Neuronal stem cell (in vitro differentiated cells): Measurements from ENCODE around the gene CALHM2.

ENCODE experiments used
- DNase-seq: peaks from one replicate; pipeline ENCODE4 v3.0.0-alpha.2; 2013; ENCODE audit warnings: low spot score
- H2AFZ ChIP-seq: one replicate; pipeline ENCODE4 v1.6.1; 2013; ENCODE audit warnings: mild to moderate bottlenecking, low read length, inconsistent platforms
- H2AK5ac ChIP-seq: 2 replicates; pipeline ENCODE4 v1.6.1; 2013; ENCODE audit warnings: low read depth, mild to moderate bottlenecking, inconsistent platforms, low read length, moderate library complexity, mixed read lengths
- H2BK120ac ChIP-seq: 2 replicates; pipeline ENCODE4 v1.6.1; 2013; ENCODE audit warnings: low read depth, mild to moderate bottlenecking, inconsistent platforms, low read length, moderate library complexity, mixed read lengths
- H2BK12ac ChIP-seq: one replicate; pipeline ENCODE4 v1.6.1; 2013; ENCODE audit warnings: low read length, inconsistent platforms
- H2BK15ac ChIP-seq: 2 replicates; pipeline ENCODE4 v1.6.1; 2013; ENCODE audit warnings: mild to moderate bottlenecking, low read length, inconsistent platforms, mixed read lengths
- H2BK5ac ChIP-seq: one replicate; pipeline ENCODE4 v1.6.1; 2013; ENCODE audit warnings: inconsistent platforms, mild to moderate bottlenecking, low read length, moderate library complexity
- H3K14ac ChIP-seq: one replicate; pipeline ENCODE4 v1.6.1; 2013; ENCODE audit warnings: low read length, inconsistent platforms
- H3K18ac ChIP-seq: 2 replicates; pipeline ENCODE4 v1.6.1; 2013; ENCODE audit warnings: low read length, inconsistent platforms
- H3K23ac ChIP-seq: 2 replicates; pipeline ENCODE4 v1.6.1; 2013; ENCODE audit warnings: low read depth, mild to moderate bottlenecking, mixed read lengths, low read length, inconsistent platforms; ENCODE audit not compliant: poor library complexity
- H3K27ac ChIP-seq: replicated peaks from 3 replicates; pipeline ENCODE4 v1.5.1; 2013; ENCODE audit warnings: low read length, inconsistent platforms
- H3K27me3 ChIP-seq, 3 experiments: 2 replicates each; pipeline ENCODE4 v1.6.1; 2013; ENCODE audit warnings: low read length in 3 of 3, mild to moderate bottlenecking in 2 of 3, inconsistent platforms in 1 of 3, low read depth in 1 of 3, mixed read lengths in 1 of 3, moderate library complexity in 1 of 3; ENCODE audit not compliant: control insufficient read depth in 3 of 3, insufficient read depth in 3 of 3
- H3K36me3 ChIP-seq, 2 donors: replicated peaks in 1 of 2; 2 replicates each; pipeline ENCODE4 v1.6.1; 2013; ENCODE audit warnings: low read length in 2 of 2; ENCODE audit not compliant: control insufficient read depth in 2 of 2, insufficient read depth in 2 of 2
- H3K4ac ChIP-seq: 2 replicates; pipeline ENCODE4 v1.6.1; 2013; ENCODE audit warnings: inconsistent platforms, mild to moderate bottlenecking, low read length, moderate library complexity
- H3K4me1 ChIP-seq, 2 donors: 1 replicate in 1 of 2; 2 replicates in 1 of 2; pipeline ENCODE4 v1.6.1; 2013; ENCODE audit warnings: low read length in 2 of 2, low read depth in 1 of 2; ENCODE audit not compliant: control insufficient read depth in 2 of 2, insufficient read depth in 1 of 2
- H3K4me2 ChIP-seq: one replicate; pipeline ENCODE4 v1.6.1; 2013; ENCODE audit warnings: mild to moderate bottlenecking, low read length, inconsistent platforms; ENCODE audit not compliant: insufficient read depth, poor library complexity, severe bottlenecking
- H3K4me3 ChIP-seq, 2 donors: 2 replicates each; pipeline ENCODE4 v1.5.1; 2013; ENCODE audit warnings: low read length in 2 of 2, mild to moderate bottlenecking in 2 of 2, inconsistent platforms in 1 of 2, moderate library complexity in 1 of 2
- H3K79me1 ChIP-seq: one replicate; pipeline ENCODE4 v1.6.1; 2013; ENCODE audit warnings: low read depth, mild to moderate bottlenecking, inconsistent platforms, low read length, moderate library complexity
- H3K9ac ChIP-seq: one replicate; pipeline ENCODE4 v1.6.1; 2013; ENCODE audit warnings: mild to moderate bottlenecking, low read depth, low read length, inconsistent platforms; ENCODE audit not compliant: poor library complexity
- H3K9me3 ChIP-seq, 2 donors: replicated peaks in 1 of 2; 2 replicates each; pipeline versions ENCODE3 to v1.6.1; 2013; ENCODE audit warnings: low read length in 2 of 2, mild to moderate bottlenecking in 2 of 2, inconsistent platforms in 1 of 2, low read depth in 1 of 2, mixed read lengths in 1 of 2, moderate library complexity in 1 of 2; ENCODE audit not compliant: control insufficient read depth in 2 of 2, insufficient read depth in 1 of 2
- H4K8ac ChIP-seq: one replicate; pipeline ENCODE4 v1.6.1; 2013; ENCODE audit warnings: low read depth, mild to moderate bottlenecking, inconsistent platforms, low read length, moderate library complexity
- H4K91ac ChIP-seq: one replicate; pipeline ENCODE4 v1.6.1; 2013; ENCODE audit warnings: low read length, low read depth, mild to moderate bottlenecking, inconsistent platforms; ENCODE audit not compliant: poor library complexity
- WGBS, 2 donors: extraction: QIAGEN DNeasy Blood & Tissue Kit; methylation state at CpG; one replicate each; pipeline ENCODE4 v1.1.7; 2013; ENCODE audit warnings: missing lambda C conversion rate in 2 of 2, mixed read lengths in 1 of 2; ENCODE audit not compliant: insufficient read length in 2 of 2, insufficient replicate concordance in 1 of 2; ENCODE audit errors: extremely low coverage in 2 of 2; 5-methylcytosine and 5-hydroxymethylcytosine counted together

CALHM2 gene

GRCh38 chr10:103455235-103455634, 3.1 kb upstream of the CALHM2 start:
- no peak overlapping the region for H3K18ac ChIP-seq
- H3K23ac ChIP-seq = peak overlapping the region; percentile 40
- no peaks in the 10 kb centered on the region for H3K79me1 ChIP-seq
- no peak overlapping the region for H2BK12ac ChIP-seq
- H3K4me1 ChIP-seq = peaks cover 9 to 26% of the 10 kb centered on the region in 2 donors
- no peak overlapping the region for H2BK120ac ChIP-seq
- no peak overlapping the region for H3K27ac ChIP-seq
- peaks cover 0 to 3% (median 0%) of the 10 kb centered on the region in 3 experiments for H3K27me3 ChIP-seq
- H3K4me3 ChIP-seq = no peak overlapping the region
- H3K9me3 ChIP-seq = no peaks in the 10 kb centered on the region
- no peak overlapping the region for H3K4me2 ChIP-seq
- no peak overlapping the region for H4K8ac ChIP-seq
- DNase-seq = no peak
- no peak overlapping the region for H2BK5ac ChIP-seq
- peaks cover 0 to under 1% of the 10 kb centered on the region in 2 donors for H3K36me3 ChIP-seq
- no peak overlapping the region for H3K9ac ChIP-seq
- no peak overlapping the region for H2AFZ ChIP-seq
- H3K14ac ChIP-seq = no peak overlapping the region
- no CpG with 5 or more reads among the region's 25 CpGs for WGBS, 2 donors
- H2BK15ac ChIP-seq = no peak overlapping the region
- no peak overlapping the region for H4K91ac ChIP-seq
- H3K4ac ChIP-seq = no peak overlapping the region
- peak overlapping the region; percentile 65 for H2AK5ac ChIP-seq

DNA sequence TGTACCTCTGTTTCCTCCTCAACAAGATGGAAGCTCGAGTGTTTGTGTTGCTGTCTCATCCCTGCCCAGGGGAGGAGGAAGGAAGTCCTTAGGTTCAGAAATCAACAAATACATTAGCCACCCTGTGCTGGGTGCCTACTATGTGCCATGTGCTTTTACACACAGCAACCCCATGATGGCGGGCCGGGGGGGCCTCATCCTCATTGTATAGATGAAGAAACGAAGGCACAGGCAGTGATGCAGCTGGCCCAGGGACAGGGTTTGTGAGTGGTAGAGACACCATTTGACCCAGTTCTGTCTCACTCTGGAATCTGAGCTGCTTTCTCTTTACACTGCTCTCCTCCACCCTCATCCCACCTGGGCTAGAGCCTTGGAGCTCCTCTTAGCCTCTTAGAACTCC, 1.9 kb upstream of the CALHM2 start:
- no peak overlapping the region for H3K18ac ChIP-seq
- no CpG with 5 or more reads among the region's 4 CpGs for WGBS, 2 donors
- H2AFZ ChIP-seq = no peak overlapping the region
- no peak overlapping the region for H3K27ac ChIP-seq
- peaks cover under 1 to 21% of the 10 kb centered on the region in 2 donors for H3K4me1 ChIP-seq
- no peaks in the 10 kb centered on the region for H3K9me3 ChIP-seq
- H2BK5ac ChIP-seq = no peak overlapping the region
- no peak for DNase-seq
- H3K23ac ChIP-seq = no peak overlapping the region
- H4K8ac ChIP-seq = no peak overlapping the region
- H3K4ac ChIP-seq = no peak overlapping the region
- no peak overlapping the region for H2AK5ac ChIP-seq
- no peak overlapping the region for H3K9ac ChIP-seq
- H3K4me3 ChIP-seq = no peak overlapping the region
- no peak overlapping the region for H2BK120ac ChIP-seq
- no peak overlapping the region for H4K91ac ChIP-seq
- no peak overlapping the region for H3K4me2 ChIP-seq
- peaks cover 6 to 13% of the 10 kb centered on the region in 2 donors for H3K36me3 ChIP-seq
- no peaks in the 10 kb centered on the region for H3K79me1 ChIP-seq
- no peak overlapping the region for H2BK15ac ChIP-seq
- H3K14ac ChIP-seq = no peak overlapping the region
- H3K27me3 ChIP-seq = peaks cover 0 to 3% (median 0%) of the 10 kb centered on the region in 3 experiments
- H2BK12ac ChIP-seq = no peak overlapping the region

DNA sequence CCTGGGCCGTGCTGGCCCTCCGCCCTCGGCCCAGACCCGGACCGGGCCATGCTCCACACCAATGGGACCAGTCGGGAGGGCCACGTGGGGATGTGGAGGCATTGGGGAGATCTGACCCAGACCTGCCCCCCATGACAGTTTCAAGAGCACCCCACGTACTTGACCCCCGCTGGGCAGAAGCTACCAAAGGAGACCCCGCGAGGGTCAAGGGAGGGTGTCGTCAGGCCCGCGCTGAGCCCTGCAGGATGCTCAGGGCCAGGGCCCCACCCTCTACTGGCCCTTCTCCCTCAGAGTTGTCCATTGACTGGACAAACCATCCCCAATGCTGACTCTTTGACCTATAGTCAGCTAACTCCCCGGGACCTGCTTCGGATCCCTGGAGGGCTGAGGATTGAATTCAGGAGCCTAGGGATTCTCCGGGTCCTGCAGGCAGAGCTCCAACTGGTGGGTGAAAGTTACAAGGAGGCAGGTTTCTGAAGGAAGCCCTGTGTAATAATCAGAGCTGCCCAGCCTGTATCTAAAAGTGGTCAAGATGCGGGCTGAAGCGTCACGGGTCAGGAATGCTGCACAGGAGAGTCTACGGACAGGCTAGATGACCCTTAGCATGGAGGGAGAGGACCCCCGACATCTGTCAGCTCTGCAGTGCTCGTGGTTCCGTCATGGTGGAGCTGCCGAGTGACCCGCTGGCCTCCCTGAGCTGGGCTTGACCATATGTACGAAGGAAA, 498 bp upstream of the CALHM2 start:
- no peak for DNase-seq

DNA sequence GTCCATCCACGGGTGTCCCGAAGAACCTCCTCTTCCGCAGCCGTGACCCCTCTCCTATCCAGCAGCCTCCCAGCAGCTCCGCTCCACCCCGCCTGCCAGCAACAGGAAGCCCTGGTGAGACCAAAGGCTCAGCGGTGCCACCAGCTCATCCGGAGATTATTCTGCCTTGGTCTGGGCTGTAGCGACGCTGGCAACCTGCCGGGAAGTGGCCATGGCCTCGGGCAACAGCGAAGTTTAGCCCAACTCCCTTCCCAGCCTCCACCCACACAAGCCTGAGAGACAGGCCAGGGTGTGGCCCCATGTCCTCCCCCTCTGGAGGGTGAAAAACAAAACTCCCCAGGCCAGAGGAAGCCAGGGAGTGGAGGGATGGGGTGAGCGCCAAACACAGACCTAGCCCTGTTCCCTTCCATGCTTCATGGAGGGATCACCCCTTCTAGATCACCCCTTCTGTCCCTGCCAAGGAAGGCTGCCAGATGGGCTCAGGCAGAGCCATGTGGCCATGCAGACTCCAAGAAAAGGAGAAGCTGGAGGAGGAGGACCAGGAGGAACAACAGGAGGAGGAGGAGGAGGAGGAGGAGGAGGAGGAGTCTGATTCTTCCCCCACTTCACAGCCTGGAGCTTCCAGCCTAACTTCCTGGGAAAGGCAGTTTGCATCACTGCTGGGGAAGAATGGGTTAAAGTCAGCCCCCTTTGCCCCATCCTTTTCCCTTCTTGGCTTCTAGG, 918 bp downstream of the CALHM2 start:
- H3K36me3 ChIP-seq = peaks cover 17 to 34% of the 10 kb centered on the region in 2 donors
- no peak overlapping the region for H4K8ac ChIP-seq
- no peak for DNase-seq
- H3K4me3 ChIP-seq = no peak overlapping the region
- no peak overlapping the region for H3K27ac ChIP-seq
- peaks cover 0 to 16% of the 10 kb centered on the region in 2 donors for H3K4me1 ChIP-seq
- no peak overlapping the region for H3K9ac ChIP-seq
- no peak overlapping the region for H4K91ac ChIP-seq
- no peak overlapping the region for H3K4ac ChIP-seq
- H3K18ac ChIP-seq = peak overlapping the region; percentile 94
- no peak overlapping the region for H2AFZ ChIP-seq
- no peaks in the 10 kb centered on the region for H3K79me1 ChIP-seq
- no peak overlapping the region for H2BK12ac ChIP-seq
- H2BK5ac ChIP-seq = peak overlapping the region; percentile 47
- no peak overlapping the region for H3K14ac ChIP-seq
- H2AK5ac ChIP-seq = no peak overlapping the region
- WGBS, 2 donors = no CpG with 5 or more reads among the region's 14 CpGs
- peak overlapping the region; percentile 99 for H2BK15ac ChIP-seq
- H2BK120ac ChIP-seq = peak overlapping the region; percentile 24
- peaks cover 0 to 3% (median 0%) of the 10 kb centered on the region in 3 experiments for H3K27me3 ChIP-seq
- H3K23ac ChIP-seq = peak overlapping the region; percentile 27
- H3K9me3 ChIP-seq = no peaks in the 10 kb centered on the region
- peak overlapping the region; percentile 59 for H3K4me2 ChIP-seq

More for the DNA sequence above, 498 bp upstream of the CALHM2 start:
- no peak overlapping the region for H2AFZ ChIP-seq
- peak overlapping the region in 1 of 2 donors; percentile 76 for H3K4me3 ChIP-seq
- H3K4me1 ChIP-seq = peaks cover 0 to 16% of the 10 kb centered on the region in 2 donors
- H3K9me3 ChIP-seq = no peaks in the 10 kb centered on the region
- no peaks in the 10 kb centered on the region for H3K79me1 ChIP-seq
- no peak overlapping the region for H3K27ac ChIP-seq
- no peak overlapping the region for H2BK12ac ChIP-seq
- no peak overlapping the region for H4K91ac ChIP-seq
- H3K9ac ChIP-seq = peak overlapping the region; percentile 38
- peak overlapping the region; percentile 47 for H2BK5ac ChIP-seq
- H3K4me2 ChIP-seq = peak overlapping the region; percentile 59
- H2BK15ac ChIP-seq = peak overlapping the region; percentile 96
- peak overlapping the region; percentile 17 for H3K23ac ChIP-seq
- H3K4ac ChIP-seq = peak overlapping the region; percentile 26
- H4K8ac ChIP-seq = no peak overlapping the region
- H3K27me3 ChIP-seq = peaks cover 0 to 3% (median 0%) of the 10 kb centered on the region in 3 experiments
- H2BK120ac ChIP-seq = peak overlapping the region; percentile 24
- H3K18ac ChIP-seq = peak overlapping the region; percentile 94
- no peak overlapping the region for H3K14ac ChIP-seq
- peaks cover 7 to 20% of the 10 kb centered on the region in 2 donors for H3K36me3 ChIP-seq
- no CpG with 5 or more reads among the region's 27 CpGs for WGBS, 2 donors
- H2AK5ac ChIP-seq = peak overlapping the region; percentile 70
